GM12891 (cell line): Measurements from ENCODE around the gene GALNT10.

ENCODE experiments used
- POLR2A ChIP-seq: IDR thresholded peaks from 2 replicates; pipeline ENCODE4 v1.6.1; 2011; ENCODE audit warnings: low read depth, low read length, control low read depth
- POLR2AphosphoS5 ChIP-seq: IDR thresholded peaks from 2 replicates; pipeline ENCODE4 v1.6.1; 2011; ENCODE audit warnings: low read depth, low read length, control low read depth
- SPI1 ChIP-seq: IDR thresholded peaks from 2 replicates; pipeline ENCODE4 v1.6.1; 2011; ENCODE audit warnings: low read depth, low read length, control low read depth
- TAF1 ChIP-seq: IDR thresholded peaks from 2 replicates; pipeline ENCODE4 v1.6.1; 2011; ENCODE audit warnings: low read depth, low read length, control low read depth

DNA sequence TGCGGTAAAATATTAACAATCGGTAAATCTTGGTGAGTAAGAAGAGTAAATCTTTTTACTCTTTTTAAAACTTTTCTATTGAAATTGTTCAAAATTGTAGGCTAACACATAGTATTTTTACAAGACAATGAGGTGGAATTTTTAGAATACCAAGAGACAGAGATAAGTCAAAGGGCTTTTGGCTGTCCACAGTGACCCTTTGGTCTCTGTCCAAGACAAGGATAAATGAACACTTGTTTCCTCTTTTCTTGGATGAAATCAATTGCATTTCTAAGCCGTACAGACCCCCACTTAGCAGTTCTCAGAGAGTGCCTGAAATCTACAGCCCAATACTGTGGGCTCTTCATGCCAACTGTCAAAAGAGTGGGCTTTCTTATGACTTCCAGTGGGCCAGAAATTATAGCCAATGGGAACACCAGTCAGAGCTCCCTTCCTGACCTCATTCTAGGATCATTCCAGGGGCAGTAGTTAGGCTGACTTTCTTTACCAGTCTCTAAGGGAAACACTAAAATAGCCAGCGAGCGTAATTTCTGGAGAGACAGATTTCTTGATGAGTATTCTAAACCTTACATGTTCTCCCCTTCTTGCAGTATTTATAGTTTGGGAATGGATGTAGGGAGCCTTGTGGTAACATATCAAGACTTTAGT is 74.1 kb downstream of the GALNT10 start:
- no peak for TF ChIP-seq TAF1
- TF ChIP-seq POLR2A, result no peak
- no peak for TF ChIP-seq POLR2AphosphoS5
- TF ChIP-seq SPI1, result no peak
